BE2C (cell line): Measurements from ENCODE around the gene SEPTIN5.

Source experiments
- DNase-seq: peaks from one replicate; pipeline ENCODE4 v3.0.0-alpha.2; 2020
- H3K27me3 ChIP-seq: fragments of 250-450 bp; sonication (Bioruptor Pico); 2 replicates; pipeline ENCODE4 v1.5.1; 2020; ENCODE audit warnings: mild to moderate bottlenecking
- H3K36me3 ChIP-seq: fragments of 250-450 bp; sonication (Bioruptor Pico); 2 replicates; pipeline ENCODE4 v1.5.1; 2020; ENCODE audit warnings: mild to moderate bottlenecking
- H3K4me1 ChIP-seq: fragments of 250-450 bp; sonication (Bioruptor Pico); 2 replicates; pipeline ENCODE4 v1.5.1; 2020
- H3K4me3 ChIP-seq: 2 replicates; pipeline ENCODE4 v1.5.1; 2011; ENCODE audit warnings: low read depth, low read length
- H3K9me3 ChIP-seq: fragments of 250-450 bp; sonication (Bioruptor Pico); 2 replicates; pipeline ENCODE4 v1.5.1; 2020
- CTCF ChIP-seq: IDR thresholded peaks from 2 replicates; pipeline ENCODE4 v1.5.1; 2012; ENCODE audit warnings: mild to moderate bottlenecking, low read depth, low read length

SEPTIN5 gene

DNA sequence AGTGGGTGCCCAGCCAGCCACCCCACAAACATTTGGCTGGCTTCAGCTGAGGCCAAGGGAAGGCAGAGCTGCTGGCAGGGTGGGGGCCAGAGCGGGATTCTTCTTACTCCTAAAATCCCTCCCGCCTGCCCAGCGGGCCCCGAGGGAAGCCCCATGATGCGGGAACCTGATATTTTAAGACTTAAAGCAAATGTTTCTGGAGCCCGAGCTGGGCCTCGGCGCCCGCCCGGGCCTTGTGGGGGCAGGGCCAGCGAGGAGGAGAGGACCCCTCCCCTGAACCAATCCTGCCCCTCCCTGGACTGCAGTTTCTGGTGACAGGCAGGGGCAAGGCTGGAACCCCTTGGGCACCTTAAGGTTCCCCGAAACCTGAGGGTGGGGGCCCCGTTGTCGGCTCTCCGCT is 26.3 kb downstream of the SEPTIN5 start:
- no peak for TF ChIP-seq CTCF
- H3K4me1 ChIP-seq = peaks cover 2% of the 10 kb centered on the region
- no peak for DNase-seq
- no peaks in the 10 kb centered on the region for H3K27me3 ChIP-seq
- no peaks in the 10 kb centered on the region for H3K36me3 ChIP-seq
- H3K4me3 ChIP-seq = no peak overlapping the region
- H3K9me3 ChIP-seq = no peaks in the 10 kb centered on the region

GRCh38 chr22:19741053-19741452 is 26.8 kb downstream of the SEPTIN5 start:
- Histone ChIP-seq H3K4me3 (no peak overlapping the region), H3K27me3 (no peaks in the 10 kb centered on the region), H3K36me3 (no peaks in the 10 kb centered on the region), H3K4me1 (peaks cover 7% of the 10 kb centered on the region), H3K9me3 (no peaks in the 10 kb centered on the region)
- no peak for DNase-seq
- TF ChIP-seq CTCF = no peak

GRCh38 chr22:19742160-19743066 is 28.1 kb downstream of the SEPTIN5 start:
- no peaks in the 10 kb centered on the region for H3K27me3 ChIP-seq
- peaks cover 8% of the 10 kb centered on the region for H3K4me1 ChIP-seq
- TF ChIP-seq CTCF = no peak
- no peak for DNase-seq
- H3K9me3 ChIP-seq = no peaks in the 10 kb centered on the region
- H3K4me3 ChIP-seq = no peak overlapping the region
- H3K36me3 ChIP-seq = no peaks in the 10 kb centered on the region

- DNase-seq = no peak
- Histone ChIP-seq H3K9me3 (no peaks in the 10 kb centered on the region), H3K4me1 (peaks cover 8% of the 10 kb centered on the region), H3K36me3 (no peaks in the 10 kb centered on the region), H3K4me3 (no peak overlapping the region), H3K27me3 (no peaks in the 10 kb centered on the region)
- TF ChIP-seq CTCF = no peak
Measured at GRCh38 chr22:19743081-19743480, 28.8 kb downstream of the SEPTIN5 start.

DNA sequence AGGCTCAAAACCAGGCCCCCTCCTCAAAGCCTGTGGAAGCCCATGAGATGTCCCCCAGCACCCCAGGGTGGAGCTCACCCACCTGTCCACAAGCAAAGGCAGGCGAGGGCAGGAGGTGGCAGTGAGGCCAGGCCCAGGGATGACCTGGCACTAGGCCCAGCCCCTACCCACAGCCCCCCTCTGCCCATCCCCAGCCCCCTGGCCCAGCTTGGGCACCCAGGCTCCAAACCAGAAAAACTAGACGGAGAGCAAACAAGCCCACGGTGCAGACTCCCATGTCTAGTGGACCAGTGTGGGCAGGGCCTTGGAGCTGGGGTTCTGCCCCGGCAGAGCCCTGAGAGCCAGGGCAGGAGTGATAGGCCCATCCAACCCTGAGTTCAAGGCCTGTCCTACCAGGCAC is 29.3 kb downstream of the SEPTIN5 start:
- TF ChIP-seq CTCF = no peak
- H3K4me1 ChIP-seq = peaks cover 8% of the 10 kb centered on the region
- no peaks in the 10 kb centered on the region for H3K9me3 ChIP-seq
- H3K27me3 ChIP-seq = no peaks in the 10 kb centered on the region
- no peak overlapping the region for H3K4me3 ChIP-seq
- no peaks in the 10 kb centered on the region for H3K36me3 ChIP-seq
- DNase-seq = no peak

DNA sequence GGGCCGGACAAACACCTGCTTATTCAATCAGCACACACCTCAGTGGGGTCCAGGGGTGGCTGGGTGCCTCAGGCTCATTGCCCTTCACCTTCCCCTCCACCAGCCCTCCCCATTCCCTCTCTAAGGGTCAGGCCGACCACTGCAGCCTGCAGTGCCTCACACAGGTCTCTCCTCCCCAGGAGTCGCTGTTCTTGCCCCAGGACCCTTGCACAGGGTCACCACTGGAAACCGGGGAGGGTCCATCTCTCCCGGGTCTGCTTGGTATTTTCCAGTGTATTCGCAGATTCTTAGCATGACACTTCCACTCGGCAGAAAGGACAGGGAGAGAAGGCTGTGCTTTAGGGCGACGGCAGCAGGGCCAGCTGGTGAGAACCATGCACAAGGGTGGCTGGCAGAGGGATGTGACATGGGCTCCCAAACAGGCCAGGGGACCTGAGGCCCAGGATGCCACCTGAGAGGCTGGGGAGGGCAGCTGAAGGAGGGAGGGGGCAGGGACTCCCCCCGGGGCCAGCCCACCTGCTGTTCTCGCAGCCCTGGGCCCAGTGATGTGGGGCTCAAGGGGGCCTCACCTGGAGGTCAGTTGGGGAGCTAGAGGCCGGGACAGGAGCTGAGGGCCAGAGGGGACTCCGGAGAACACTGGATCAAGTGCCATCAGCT is 30.2 kb downstream of the SEPTIN5 start:
- no peak for TF ChIP-seq CTCF
- no peaks in the 10 kb centered on the region for H3K36me3 ChIP-seq
- H3K4me1 ChIP-seq = peaks cover 8% of the 10 kb centered on the region
- no peaks in the 10 kb centered on the region for H3K27me3 ChIP-seq
- no peak overlapping the region for H3K4me3 ChIP-seq
- no peak for DNase-seq
- H3K9me3 ChIP-seq = no peaks in the 10 kb centered on the region
